ENCODE data around the gene B4GALT2. TPM values are rescaled to one million over a fixed set of nuclear protein-coding genes. Genes with fewer than 3 reads are reported as not detected.

The B4GALT2 gene
- total and polyA plus RNA-seq, 10 of the 15 experiments (the other 5 are each of a cell fraction or from before 2014, with no cell fraction given) = 0.98 to 61.0 (median 23.4) TPM

- ChIA-PET SMC1A (ENCODE audit: uncharacterized antibody, unreplicated experiment) (no interaction called here), CTCF (interaction anchor here (1.2 kb wide), 1 partner anchor 21 kb away, joined by 4 read pairs; no protein-coding TSS in a partner anchor), POLR2A (no interaction called here), RAD21 (ENCODE audit: unreplicated experiment) (interaction anchor here (1.5 kb wide), 1 partner anchor 18 kb away, joined by 3 read pairs; no protein-coding TSS in a partner anchor)
- FAIRE-seq (no peak), ATAC-seq (no peak), DNase-seq (ENCODE audit: low read depth, low spot score) (no peak)
- Histone ChIP-seq H3K4me2 (ENCODE audit: control insufficient read depth, insufficient read depth) (no peak overlapping the region), H3K27ac (ENCODE audit: control insufficient read depth, insufficient read depth) (no peak overlapping the region), H3K4me1 (ENCODE audit: control insufficient read depth, insufficient read depth, low read length) (no peaks in the 10 kb centered on the region), H3K27me3 (replicated peaks in 1 of 2; ENCODE audit: control insufficient read depth in 2 of 2, insufficient read depth in 2 of 2, low read length in 1 of 2) (no peaks in the 10 kb centered on the region; a peak in 1 of 4 replicates), H3K9ac (ENCODE audit: control insufficient read depth, insufficient read depth, low read length) (no peak overlapping the region), H2AFZ (ENCODE audit: control insufficient read depth, low read depth, low read length) (no peak overlapping the region), H4K20me1 (ENCODE audit: control insufficient read depth, insufficient read depth) (no peaks in the 10 kb centered on the region), H3K79me2 (ENCODE audit: control insufficient read depth, insufficient read depth, low read length) (no peaks in the 10 kb centered on the region), H3K4me3 (no peak overlapping the region), H3K9me3 (replicated peaks; ENCODE audit: control insufficient read depth, insufficient read depth, low read length) (no peaks in the 10 kb centered on the region), H3K36me3 (ENCODE audit: control insufficient read depth in 2 of 2, insufficient read depth in 2 of 2, low read length in 1 of 2) (no peaks in the 10 kb centered on the region)
- TF ChIP-seq CUX1 (IDR thresholded peaks at IDR 0.05; ENCODE audit: insufficient replicate concordance, low read depth, low read length) = no peak
- intact Hi-C loops (cut with micrococcal nuclease; ENCODE audit: unreplicated experiment) = no loop called here
- in situ Hi-C loops (cut with MboI) = no loop called here
- no TSS peak for BruUV-seq (replicated peaks)
- WGBS (ENCODE audit: insufficient coverage, insufficient replicate concordance, low lambda C conversion rate, missing lambda C conversion rate) = 56% methylated on average over 20 of the region's 20 CpGs
Observed at GRCh38 chr1:44016041-44016889, 37.3 kb downstream of the B4GALT2 start.

All from GM12878 (cell line).